ENCODE measurements around the gene SLC35D3.
"Not testable (repeated sequence)": the region's sequence is repeated elsewhere in the genome, so short reads cannot be mapped to it uniquely, and the experiment has no call there.

The SLC35D3 gene

GRCh38 chr6:136921936-136922684 lies at the start of gene SLC35D3:
SLC35D3 (plus strand) TSS chr6:136922301; CDS start chr6:136922429, 128 bp downstream.
- no peak for DNase-seq (ENCODE audit: low read depth, low spot score)
- CTCF ChIA-PET = interaction anchor here (1.6 to 1.7 kb wide), 2 partner anchors 8 to 278 kb away, joined by 5 to 6 read pairs; no protein-coding TSS in a partner anchor
- POLR2A ChIA-PET = no interaction called here
- TF ChIP-seq, protein P1, sequence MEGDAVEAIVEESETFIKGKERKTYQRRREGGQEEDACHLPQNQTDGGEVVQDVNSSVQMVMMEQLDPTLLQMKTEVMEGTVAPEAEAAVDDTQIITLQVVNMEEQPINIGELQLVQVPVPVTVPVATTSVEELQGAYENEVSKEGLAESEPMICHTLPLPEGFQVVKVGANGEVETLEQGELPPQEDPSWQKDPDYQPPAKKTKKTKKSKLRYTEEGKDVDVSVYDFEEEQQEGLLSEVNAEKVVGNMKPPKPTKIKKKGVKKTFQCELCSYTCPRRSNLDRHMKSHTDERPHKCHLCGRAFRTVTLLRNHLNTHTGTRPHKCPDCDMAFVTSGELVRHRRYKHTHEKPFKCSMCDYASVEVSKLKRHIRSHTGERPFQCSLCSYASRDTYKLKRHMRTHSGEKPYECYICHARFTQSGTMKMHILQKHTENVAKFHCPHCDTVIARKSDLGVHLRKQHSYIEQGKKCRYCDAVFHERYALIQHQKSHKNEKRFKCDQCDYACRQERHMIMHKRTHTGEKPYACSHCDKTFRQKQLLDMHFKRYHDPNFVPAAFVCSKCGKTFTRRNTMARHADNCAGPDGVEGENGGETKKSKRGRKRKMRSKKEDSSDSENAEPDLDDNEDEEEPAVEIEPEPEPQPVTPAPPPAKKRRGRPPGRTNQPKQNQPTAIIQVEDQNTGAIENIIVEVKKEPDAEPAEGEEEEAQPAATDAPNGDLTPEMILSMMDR (IDR thresholded peaks at IDR 0.05; ENCODE audit: insufficient read depth, low read length, missing control alignments) = no peak
- peak within 1 kb of the TSS; percentile 49 for H3K4me3 ChIP-seq (ENCODE audit: low read depth, low read length)

GRCh38 chr6:136873748-136874147 lies 48.4 kb upstream of the SLC35D3 start:
- DNase-seq (ENCODE audit: low read depth, low spot score) = no peak
- no peak overlapping the region for H3K4me3 ChIP-seq (ENCODE audit: low read depth, low read length)
- TF ChIP-seq, protein P1 (IDR thresholded peaks at IDR 0.05; ENCODE audit: insufficient read depth, low read length, missing control alignments) = no peak
- POLR2A ChIA-PET = no interaction called here
- CTCF ChIA-PET = no interaction called here

- POLR2A ChIA-PET; CTCF ChIA-PET; H3K4me3 ChIP-seq (ENCODE audit: low read depth, low read length); DNase-seq (ENCODE audit: low read depth, low spot score): not testable (repeated sequence)
These were observed 45.6 kb upstream of the SLC35D3 start for GRCh38 chr6:136876469-136876868.

- ChIA-PET POLR2A (no interaction called here), CTCF (interaction anchor here (1.3 kb wide), 1 partner anchor 35 kb away, joined by 3 read pairs; no protein-coding TSS in a partner anchor)
- TF ChIP-seq, protein P1 (IDR thresholded peaks at IDR 0.05; ENCODE audit: insufficient read depth, low read length, missing control alignments) = no peak
- no peak overlapping the region for H3K4me3 ChIP-seq (ENCODE audit: low read depth, low read length)
- no peak for DNase-seq (ENCODE audit: low read depth, low spot score)
These were observed 41.2 kb upstream of the SLC35D3 start for GRCh38 chr6:136880748-136881460.

GRCh38 chr6:136886091-136886490 lies 36.0 kb upstream of the SLC35D3 start:
- ChIA-PET POLR2A (no interaction called here), CTCF (interaction anchor here (1.4 kb wide), 1 partner anchor 19 kb away, joined by 3 read pairs; no protein-coding TSS in a partner anchor)
- no peak for DNase-seq (ENCODE audit: low read depth, low spot score)
- TF ChIP-seq, protein P1 (IDR thresholded peaks at IDR 0.05; ENCODE audit: insufficient read depth, low read length, missing control alignments) = no peak
- no peak overlapping the region for H3K4me3 ChIP-seq (ENCODE audit: low read depth, low read length)

DNA sequence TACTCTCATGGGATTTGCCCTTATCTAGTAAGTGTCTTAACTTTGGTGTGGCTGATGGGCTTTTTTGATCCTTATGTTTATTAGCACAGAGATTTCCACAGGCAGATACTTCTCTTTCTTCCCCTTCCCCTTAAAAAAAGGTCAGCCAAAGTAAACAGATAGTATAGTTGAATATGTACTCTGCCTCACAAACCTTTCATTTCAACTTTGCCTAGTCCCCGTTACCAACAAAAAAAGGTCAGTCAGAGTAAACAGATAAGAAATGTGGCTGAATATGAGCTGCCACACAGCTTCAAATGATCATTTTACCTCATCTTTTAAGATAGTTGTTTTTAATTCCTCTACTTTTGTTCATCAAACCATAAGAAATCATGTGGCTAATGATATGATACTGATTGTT lies 34.1 kb upstream of the SLC35D3 start:
- TF ChIP-seq, protein P1 (IDR thresholded peaks at IDR 0.05; ENCODE audit: insufficient read depth, low read length, missing control alignments) = no peak
- POLR2A ChIA-PET = no interaction called here
- DNase-seq (ENCODE audit: low read depth, low spot score) = no peak
- no peak overlapping the region for H3K4me3 ChIP-seq (ENCODE audit: low read depth, low read length)
- CTCF ChIA-PET = no interaction called here
